Hypothalamus (tissue), 51 donors: Measurements from ENCODE around the gene ARHGEF28.

Source experiments
- DNase-seq, 51 donors: peaks; one replicate each; lab custom pipeline; 2025; lab: John Stamatoyannopoulos, UW

Gene ARHGEF28

GRCh38 chr5:73830646-73831045, 204.7 kb downstream of the ARHGEF28 start:
- no peak for DNase-seq

- no peak for DNase-seq
Observed at GRCh38 chr5:73831066-73831465, 205.1 kb downstream of the ARHGEF28 start.

- DNase-seq: no peak
Observed at GRCh38 chr5:73834693-73835092, 208.7 kb downstream of the ARHGEF28 start.

GRCh38 chr5:73835726-73836125, 209.7 kb downstream of the ARHGEF28 start:
- DNase-seq: no peak

- no peak for DNase-seq
Observed at GRCh38 chr5:73836607-73837006, 210.6 kb downstream of the ARHGEF28 start.

GRCh38 chr5:73838901-73839300, 212.9 kb downstream of the ARHGEF28 start:
- DNase-seq: no peak

- DNase-seq: no peak
Observed at GRCh38 chr5:73841641-73842040, 215.6 kb downstream of the ARHGEF28 start.

GRCh38 chr5:73844165-73844564, 218.2 kb downstream of the ARHGEF28 start:
- DNase-seq: no peak

- DNase-seq: no peak
Observed at GRCh38 chr5:73851471-73852181, 225.6 kb downstream of the ARHGEF28 start.

GRCh38 chr5:73853091-73853490, 227.1 kb downstream of the ARHGEF28 start:
- no peak for DNase-seq

- DNase-seq: no peak
Observed at GRCh38 chr5:73856997-73857396, 231.0 kb downstream of the ARHGEF28 start.

GRCh38 chr5:73857446-73857845, 231.4 kb downstream of the ARHGEF28 start:
- no peak for DNase-seq

- DNase-seq: no peak
Observed at GRCh38 chr5:73858054-73858453, 232.1 kb downstream of the ARHGEF28 start.

GRCh38 chr5:73858776-73859175, 232.8 kb downstream of the ARHGEF28 start:
- DNase-seq: no peak

GRCh38 chr5:73859696-73860095, 233.7 kb downstream of the ARHGEF28 start:
- DNase-seq: no peak

- DNase-seq: no peak
Observed at GRCh38 chr5:73861313-73861988, 235.5 kb downstream of the ARHGEF28 start.

GRCh38 chr5:73862796-73863195, 236.8 kb downstream of the ARHGEF28 start:
- no peak for DNase-seq

GRCh38 chr5:73863876-73864275, 237.9 kb downstream of the ARHGEF28 start:
- no peak for DNase-seq

- no peak for DNase-seq
Observed at GRCh38 chr5:73865315-73865714, 239.3 kb downstream of the ARHGEF28 start.

- DNase-seq: no peak
Observed at GRCh38 chr5:73867345-73868335, 241.6 kb downstream of the ARHGEF28 start.

- no peak for DNase-seq
Observed at GRCh38 chr5:73883646-73884045, 257.6 kb downstream of the ARHGEF28 start.
